ENCODE data around the gene DUOXA1.
"Not testable (repeated sequence)": the region's sequence is repeated elsewhere in the genome, so short reads cannot be mapped to it uniquely, and the experiment has no call there.

Gene DUOXA1

GRCh38 chr15:45107941-45108630 lies 21.6 kb downstream of the DUOXA1 start (continued):
- no peak for TF ChIP-seq POU6F1 (CRISPR knock-in tag; IDR thresholded peaks at IDR 0.05; ENCODE audit: borderline replicate concordance, low read depth)

DNA sequence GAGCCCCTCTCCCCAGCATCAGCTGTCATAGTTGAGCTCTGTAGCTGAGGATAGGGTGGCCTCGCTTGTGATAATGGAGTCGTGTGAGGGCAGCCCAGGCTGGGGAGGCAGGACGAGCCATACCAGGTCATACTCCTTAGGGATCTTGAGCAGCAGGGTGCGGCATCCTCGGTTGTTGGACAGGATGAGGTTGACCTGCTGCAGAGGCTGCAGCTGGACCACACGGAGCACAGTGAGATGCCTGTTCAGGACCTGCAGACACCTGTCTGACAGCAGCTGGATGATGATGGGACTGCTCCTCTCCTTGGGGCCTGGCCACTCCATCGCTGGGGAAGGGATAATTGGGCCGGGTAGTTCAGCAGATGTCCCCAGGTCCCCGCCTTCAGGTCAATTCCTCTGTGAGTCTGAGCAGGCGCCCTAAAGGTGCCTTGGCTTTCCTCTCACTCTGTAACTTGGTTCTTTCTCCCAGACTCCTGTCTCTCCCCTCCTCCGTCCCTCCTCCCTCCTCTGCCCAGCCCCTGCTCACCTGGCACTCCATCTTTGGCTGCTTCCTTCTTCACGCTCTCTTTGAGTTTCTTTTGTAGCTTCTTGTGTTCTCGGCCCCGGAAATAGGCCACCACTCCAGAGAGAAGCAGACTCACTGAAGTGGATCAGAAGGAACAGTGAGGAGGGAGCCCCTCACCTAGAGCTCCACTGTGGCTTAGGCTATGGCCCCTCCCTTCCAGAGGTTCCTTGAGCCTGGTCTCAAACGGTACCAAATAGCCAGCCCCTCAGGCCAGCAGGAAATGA lies 23.5 kb downstream of the DUOXA1 start:
- TF ChIP-seq OSR1 (CRISPR knock-in tag; IDR thresholded peaks at IDR 0.05), result no peak
- TF ChIP-seq ZNF565 (CRISPR knock-in tag; conservative IDR thresholded peaks at IDR 0.05; ENCODE audit: low read depth), result no peak
- no peak for ATAC-seq

- TF ChIP-seq OSR1 (CRISPR knock-in tag; IDR thresholded peaks at IDR 0.05) (no peak), TCF4 (CRISPR knock-in tag; IDR thresholded peaks at IDR 0.05; ENCODE audit: borderline replicate concordance) (no peak), ISL1 (CRISPR knock-in tag; IDR thresholded peaks at IDR 0.05) (no peak), ARNTL (CRISPR knock-in tag; IDR thresholded peaks at IDR 0.05; ENCODE audit: borderline replicate concordance, low read depth) (no peak), ZNF565 (CRISPR knock-in tag; conservative IDR thresholded peaks at IDR 0.05; ENCODE audit: low read depth) (no peak), GLIS3 (CRISPR knock-in tag; IDR thresholded peaks at IDR 0.05) (no peak), ZFP3 (CRISPR knock-in tag; IDR thresholded peaks at IDR 0.05) (no peak), ZNF70 (CRISPR knock-in tag; IDR thresholded peaks at IDR 0.05) (no peak), SNAI2 (CRISPR knock-in tag; IDR thresholded peaks at IDR 0.05) (no peak), ZNF8 (CRISPR knock-in tag; IDR thresholded peaks at IDR 0.05) (no peak), ESRRG (CRISPR knock-in tag; IDR thresholded peaks at IDR 0.05) (no peak), TSHZ2 (CRISPR knock-in tag; IDR thresholded peaks at IDR 0.05) (no peak), BACH2 (CRISPR knock-in tag; IDR thresholded peaks at IDR 0.05; ENCODE audit: borderline replicate concordance) (no peak), ZC3H10 (CRISPR knock-in tag; IDR thresholded peaks at IDR 0.05) (no peak), RARB (CRISPR knock-in tag; IDR thresholded peaks at IDR 0.05) (no peak), CSDC2 (CRISPR knock-in tag; IDR thresholded peaks at IDR 0.05) (no peak), TOX (CRISPR knock-in tag; IDR thresholded peaks at IDR 0.05; ENCODE audit: borderline replicate concordance) (no peak)
- TF ChIP-seq, protein P1, sequence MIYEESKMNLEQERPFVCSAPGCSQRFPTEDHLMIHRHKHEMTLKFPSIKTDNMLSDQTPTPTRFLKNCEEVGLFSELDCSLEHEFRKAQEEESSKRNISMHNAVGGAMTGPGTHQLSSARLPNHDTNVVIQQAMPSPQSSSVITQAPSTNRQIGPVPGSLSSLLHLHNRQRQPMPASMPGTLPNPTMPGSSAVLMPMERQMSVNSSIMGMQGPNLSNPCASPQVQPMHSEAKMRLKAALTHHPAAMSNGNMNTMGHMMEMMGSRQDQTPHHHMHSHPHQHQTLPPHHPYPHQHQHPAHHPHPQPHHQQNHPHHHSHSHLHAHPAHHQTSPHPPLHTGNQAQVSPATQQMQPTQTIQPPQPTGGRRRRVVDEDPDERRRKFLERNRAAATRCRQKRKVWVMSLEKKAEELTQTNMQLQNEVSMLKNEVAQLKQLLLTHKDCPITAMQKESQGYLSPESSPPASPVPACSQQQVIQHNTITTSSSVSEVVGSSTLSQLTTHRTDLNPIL (CRISPR knock-in tag; IDR thresholded peaks at IDR 0.05; ENCODE audit: low read depth), result no peak
- TF ChIP-seq, protein P2, sequence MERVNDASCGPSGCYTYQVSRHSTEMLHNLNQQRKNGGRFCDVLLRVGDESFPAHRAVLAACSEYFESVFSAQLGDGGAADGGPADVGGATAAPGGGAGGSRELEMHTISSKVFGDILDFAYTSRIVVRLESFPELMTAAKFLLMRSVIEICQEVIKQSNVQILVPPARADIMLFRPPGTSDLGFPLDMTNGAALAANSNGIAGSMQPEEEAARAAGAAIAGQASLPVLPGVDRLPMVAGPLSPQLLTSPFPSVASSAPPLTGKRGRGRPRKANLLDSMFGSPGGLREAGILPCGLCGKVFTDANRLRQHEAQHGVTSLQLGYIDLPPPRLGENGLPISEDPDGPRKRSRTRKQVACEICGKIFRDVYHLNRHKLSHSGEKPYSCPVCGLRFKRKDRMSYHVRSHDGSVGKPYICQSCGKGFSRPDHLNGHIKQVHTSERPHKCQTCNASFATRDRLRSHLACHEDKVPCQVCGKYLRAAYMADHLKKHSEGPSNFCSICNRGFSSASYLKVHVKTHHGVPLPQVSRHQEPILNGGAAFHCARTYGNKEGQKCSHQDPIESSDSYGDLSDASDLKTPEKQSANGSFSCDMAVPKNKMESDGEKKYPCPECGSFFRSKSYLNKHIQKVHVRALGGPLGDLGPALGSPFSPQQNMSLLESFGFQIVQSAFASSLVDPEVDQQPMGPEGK (CRISPR knock-in tag; IDR thresholded peaks at IDR 0.05; ENCODE audit: borderline replicate concordance), result no peak
- TF ChIP-seq, protein P3, sequence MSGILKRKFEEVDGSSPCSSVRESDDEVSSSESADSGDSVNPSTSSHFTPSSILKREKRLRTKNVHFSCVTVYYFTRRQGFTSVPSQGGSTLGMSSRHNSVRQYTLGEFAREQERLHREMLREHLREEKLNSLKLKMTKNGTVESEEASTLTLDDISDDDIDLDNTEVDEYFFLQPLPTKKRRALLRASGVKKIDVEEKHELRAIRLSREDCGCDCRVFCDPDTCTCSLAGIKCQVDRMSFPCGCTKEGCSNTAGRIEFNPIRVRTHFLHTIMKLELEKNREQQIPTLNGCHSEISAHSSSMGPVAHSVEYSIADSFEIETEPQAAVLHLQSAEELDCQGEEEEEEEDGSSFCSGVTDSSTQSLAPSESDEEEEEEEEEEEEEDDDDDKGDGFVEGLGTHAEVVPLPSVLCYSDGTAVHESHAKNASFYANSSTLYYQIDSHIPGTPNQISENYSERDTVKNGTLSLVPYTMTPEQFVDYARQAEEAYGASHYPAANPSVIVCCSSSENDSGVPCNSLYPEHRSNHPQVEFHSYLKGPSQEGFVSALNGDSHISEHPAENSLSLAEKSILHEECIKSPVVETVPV (CRISPR knock-in tag; IDR thresholded peaks at IDR 0.05), result no peak
Observed at GRCh38 chr15:45105586-45105985, 24.1 kb downstream of the DUOXA1 start.

DNA sequence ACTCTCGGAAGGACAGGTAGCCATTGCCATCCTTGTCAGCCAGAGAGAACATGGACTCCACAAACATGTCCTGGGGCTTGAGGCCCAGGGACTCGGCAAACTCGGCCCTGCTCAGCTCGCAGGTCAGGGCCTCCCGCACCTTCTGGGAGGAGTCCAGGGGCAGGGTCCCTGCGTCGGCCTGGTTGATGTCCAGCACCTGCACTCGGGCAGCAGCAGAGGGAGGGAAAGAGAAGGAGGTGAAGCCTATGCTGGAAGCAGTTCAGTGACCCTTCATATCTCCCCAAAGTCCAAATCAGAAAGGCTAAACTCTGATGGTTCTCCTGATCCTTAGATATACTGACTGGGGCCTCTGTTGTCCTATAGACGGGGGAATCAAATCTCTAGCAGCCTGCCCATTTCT lies 25.5 kb downstream of the DUOXA1 start:
- ATAC-seq, result not testable (repeated sequence)

More at GRCh38 chr15:45105586-45105985, 24.1 kb downstream of the DUOXA1 start:
- ATAC-seq, result no peak

Data from SK-N-SH treated with all-trans-retinoic acid at 6 μM for 48 hours (cell line).